Left lung (tissue), 10 donors: ENCODE data around the gene CD209. TPM values are rescaled to one million over a fixed set of nuclear protein-coding genes. Genes with fewer than 3 reads are reported as not detected.

Source experiments
- ATAC-seq: fragments of 200-7000 bp; cut with Tn5 transposase; one replicate; pipeline ENCODE4 v1.9.1; 2020; ENCODE audit warnings: moderate library complexity
- DNase-seq, 4 donors: peaks; one replicate each; pipeline ENCODE4 v3.0.0-alpha.2; 2013 to 2020
- H3K27ac ChIP-seq, 2 donors: fragments of 200-600 bp; sonication (generic) in 1 of 2; one replicate each; pipeline versions ENCODE4 v1.5.0 to v1.8.0; 2020 to 2021
- H3K27me3 ChIP-seq, 2 donors: fragments of 200-600 bp; sonication (generic) in 1 of 2; one replicate each; pipeline versions ENCODE4 v1.5.0 to v1.8.0; 2020 to 2021
- H3K36me3 ChIP-seq, 2 donors: fragments of 200-600 bp; sonication (generic) in 1 of 2; one replicate each; pipeline versions ENCODE4 v1.5.0 to v1.8.0; 2020 to 2021
- H3K4me1 ChIP-seq, 2 donors: fragments of 200-600 bp; one replicate each; pipeline ENCODE4 v1.8.0; 2021
- H3K4me3 ChIP-seq, 2 donors: fragments of 200-600 bp; sonication (generic) in 1 of 2; one replicate each; pipeline versions ENCODE4 v1.5.0 to v1.8.0; 2020 to 2021; ENCODE audit warnings: mild to moderate bottlenecking in 1 of 2
- H3K9me3 ChIP-seq, 2 donors: fragments of 200-600 bp; sonication (generic) in 1 of 2; one replicate each; pipeline versions ENCODE4 v1.5.0 to v1.8.0; 2020 to 2021
- intact Hi-C, 2 donors: fragments of 100-400 bp; cut with DNase I; formaldehyde crosslinking; loops; one replicate each; pipeline versions ENCODE4 v1.11.2 to v1.14.2; 2022
- polyA plus RNA-seq, 6 donors: library from polyadenylated mRNA; unstranded; fragments of 120-200 nt; gene quantifications; one replicate each; pipeline ENCODE4 v1.2.1, GENCODE V29; 2013; ENCODE audit not compliant: insufficient read length in 6 of 6
- total RNA-seq, 2 donors: library from RNA; stranded (reverse); fragmentation: NEBNext Ultra II Directional; extraction: Animal tissue kit (Norgen Biotek cat#: 25700); gene quantifications; one replicate each; pipeline ENCODE4 v1.2.1, GENCODE V29; 2021
- TF ChIP-seq, protein P1 (sequence below), 2 donors: fragments of 200-600 bp; sonication (generic) in 1 of 2; IDR thresholded peaks; one replicate each; pipeline versions ENCODE4 v1.5.0 to v1.8.0; 2021; ENCODE audit warnings: antibody characterized with exemption in 2 of 2
- donor health status: DM: no; HTN: yes; CAD: no.
- donor health status: DM: no; HTN: no; CAD: no.

Gene CD209
- total and polyA plus RNA-seq, 8 donors = 2.9 to 10.6 (median 3.2) TPM

GRCh38 chr19:7709932-7710460, 37.3 kb downstream of the CD209 start:
- Histone ChIP-seq H3K4me3 (no peak overlapping the region), H3K27ac (peak overlapping the region in 1 of 2 donors; percentile 66), H3K27me3 (no peaks in the 10 kb centered on the region), H3K9me3 (no peaks in the 10 kb centered on the region), H3K4me1 (peaks cover 0 to 44% of the 10 kb centered on the region in 2 donors), H3K36me3 (no peaks in the 10 kb centered on the region)
- no peak for DNase-seq
- no peak for ATAC-seq
- TF ChIP-seq, protein P1, sequence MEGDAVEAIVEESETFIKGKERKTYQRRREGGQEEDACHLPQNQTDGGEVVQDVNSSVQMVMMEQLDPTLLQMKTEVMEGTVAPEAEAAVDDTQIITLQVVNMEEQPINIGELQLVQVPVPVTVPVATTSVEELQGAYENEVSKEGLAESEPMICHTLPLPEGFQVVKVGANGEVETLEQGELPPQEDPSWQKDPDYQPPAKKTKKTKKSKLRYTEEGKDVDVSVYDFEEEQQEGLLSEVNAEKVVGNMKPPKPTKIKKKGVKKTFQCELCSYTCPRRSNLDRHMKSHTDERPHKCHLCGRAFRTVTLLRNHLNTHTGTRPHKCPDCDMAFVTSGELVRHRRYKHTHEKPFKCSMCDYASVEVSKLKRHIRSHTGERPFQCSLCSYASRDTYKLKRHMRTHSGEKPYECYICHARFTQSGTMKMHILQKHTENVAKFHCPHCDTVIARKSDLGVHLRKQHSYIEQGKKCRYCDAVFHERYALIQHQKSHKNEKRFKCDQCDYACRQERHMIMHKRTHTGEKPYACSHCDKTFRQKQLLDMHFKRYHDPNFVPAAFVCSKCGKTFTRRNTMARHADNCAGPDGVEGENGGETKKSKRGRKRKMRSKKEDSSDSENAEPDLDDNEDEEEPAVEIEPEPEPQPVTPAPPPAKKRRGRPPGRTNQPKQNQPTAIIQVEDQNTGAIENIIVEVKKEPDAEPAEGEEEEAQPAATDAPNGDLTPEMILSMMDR (IDR thresholded peaks at IDR 0.05) = no peak
- intact Hi-C loops = no loop called here

DNA sequence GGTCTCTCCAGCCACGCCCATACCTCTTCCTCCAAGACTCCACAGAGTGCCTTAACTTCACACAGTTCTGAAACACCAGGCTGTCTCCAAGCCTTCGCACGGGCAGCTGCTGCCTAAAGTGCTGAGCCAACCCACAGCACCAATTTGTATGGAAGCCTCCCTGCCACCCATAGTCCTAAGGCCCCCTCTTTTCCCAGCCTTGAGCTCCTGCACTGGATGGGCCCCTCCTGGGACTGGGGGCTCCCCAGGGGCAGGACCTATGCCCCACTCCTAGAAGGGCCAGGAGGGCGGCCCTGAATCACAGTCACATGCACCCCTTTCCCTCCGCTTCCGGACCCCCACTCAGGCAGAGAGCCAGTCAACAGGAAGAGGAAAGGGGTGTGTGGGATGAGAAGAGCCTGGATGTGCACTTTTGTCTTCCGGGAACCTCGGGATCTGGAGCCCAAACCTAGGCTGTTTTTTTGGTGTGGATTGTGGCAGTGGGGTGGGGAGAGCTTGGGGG, 40.3 kb downstream of the CD209 start:
- no peaks in the 10 kb centered on the region for H3K27me3 ChIP-seq
- DNase-seq (no peak), ATAC-seq (no peak)
- TF ChIP-seq, protein P1 (IDR thresholded peaks at IDR 0.05) = no peak
- intact Hi-C loops = no loop called here
- no peaks in the 10 kb centered on the region for H3K36me3 ChIP-seq
- no peak overlapping the region for H3K4me3 ChIP-seq
- no peaks in the 10 kb centered on the region for H3K9me3 ChIP-seq
- H3K27ac ChIP-seq = peak overlapping the region in 1 of 2 donors; percentile 92
- H3K4me1 ChIP-seq = peaks cover 0 to 50% of the 10 kb centered on the region in 2 donors

GRCh38 chr19:7706188-7706954, 41.0 kb downstream of the CD209 start:
- Histone ChIP-seq H3K9me3 (no peaks in the 10 kb centered on the region), H3K27ac (peak overlapping the region; percentile 39 to 92), H3K4me3 (peak overlapping the region in 1 of 2 donors; percentile 1), H3K36me3 (no peaks in the 10 kb centered on the region), H3K4me1 (peaks cover 0 to 50% of the 10 kb centered on the region in 2 donors), H3K27me3 (peaks cover 0 to 2% of the 10 kb centered on the region in 2 donors)
- ATAC-seq = no peak
- no peak for DNase-seq
- TF ChIP-seq, protein P1 (IDR thresholded peaks at IDR 0.05) = no peak
- intact Hi-C loops = no loop called here

GRCh38 chr19:7705387-7706187, 41.7 kb downstream of the CD209 start:
- peaks cover 0 to 45% of the 10 kb centered on the region in 2 donors for H3K4me1 ChIP-seq
- H3K9me3 ChIP-seq = no peaks in the 10 kb centered on the region
- peak overlapping the region; percentile 39 to 92 for H3K27ac ChIP-seq
- no peaks in the 10 kb centered on the region for H3K36me3 ChIP-seq
- TF ChIP-seq, protein P1 (IDR thresholded peaks at IDR 0.05) = no peak
- DNase-seq = peak in 2 of 4 donors; percentile 71 to 91
- peak; percentile 51 for ATAC-seq
- H3K4me3 ChIP-seq = peak overlapping the region in 1 of 2 donors; percentile 1
- H3K27me3 ChIP-seq = peaks cover 0 to 7% of the 10 kb centered on the region in 2 donors
- intact Hi-C loops = no loop called here
